Large intestine (tissue), 12 donors: Measurements from ENCODE around the gene SEMA4C. TPM values are rescaled to one million over a fixed set of nuclear protein-coding genes. Genes with fewer than 3 reads are reported as not detected.

Experiments
- DNase-seq, 2 donors: peaks; one replicate each; pipeline versions ENCODE4 v3.0.0 to v3.0.0-alpha.2; 2013
- H3K27ac ChIP-seq: one replicate; pipeline ENCODE4 v1.5.1; 2013; ENCODE audit warnings: low read length
- H3K27me3 ChIP-seq: 2 replicates; pipeline ENCODE4 v1.6.1; 2013; ENCODE audit warnings: low read length; ENCODE audit not compliant: control insufficient read depth, insufficient read depth
- H3K36me3 ChIP-seq: 2 replicates; pipeline ENCODE4 v1.6.1; 2013; ENCODE audit warnings: low read length; ENCODE audit not compliant: control insufficient read depth, insufficient read depth
- H3K4me1 ChIP-seq: one replicate; pipeline ENCODE4 v1.6.1; 2013; ENCODE audit warnings: low read length; ENCODE audit not compliant: control insufficient read depth, insufficient read depth
- H3K4me3 ChIP-seq: one replicate; pipeline ENCODE4 v1.5.1; 2013; ENCODE audit warnings: low read length
- H3K9me3 ChIP-seq: one replicate; pipeline ENCODE4 v1.6.1; 2013; ENCODE audit warnings: mild to moderate bottlenecking, low read depth, low read length, moderate library complexity; ENCODE audit not compliant: control insufficient read depth
- WGBS: methylation state at CpG from one replicate; pipeline ENCODE4 v1.1.5; 2013; ENCODE audit warnings: low lambda C conversion rate; ENCODE audit not compliant: insufficient coverage; 5-methylcytosine and 5-hydroxymethylcytosine counted together
- long read RNA-seq, 11 donors: transcript quantifications; one replicate each; lab custom pipeline, GENCODE V29; 2026
- polyA plus RNA-seq: library from polyadenylated mRNA; unstranded; fragments of 120-200 nt; gene quantifications from one replicate; pipeline ENCODE4 v1.2.1, GENCODE V29; 2013

The SEMA4C gene
- polyA plus RNA-seq = 28.2 TPM
- long read RNA-seq, donor 1, partial matches to known transcripts = 0 of 3 reads
- long read RNA-seq, donor 1, other reads (novel, unspliced or antisense) = 0 of 3 reads
- long read RNA-seq, donor 2, partial matches to known transcripts = 0 of 4 reads
- long read RNA-seq, donor 2, other reads (novel, unspliced or antisense) = 0 of 4 reads
- long read RNA-seq, donor 3 = 0 reads
- long read RNA-seq, donor 4 = 0 reads
- long read RNA-seq, donor 5, partial matches to known transcripts = 0 of 4 reads
- long read RNA-seq, donor 5, other reads (novel, unspliced or antisense) = 0 of 4 reads
- long read RNA-seq, donor 6, partial matches to known transcripts = 0 of 2 reads
- long read RNA-seq, donor 6, other reads (novel, unspliced or antisense) = 0 of 2 reads
- long read RNA-seq, donor 7 = 0 reads
- long read RNA-seq, donor 8, partial matches to known transcripts = 0 of 3 reads
- long read RNA-seq, donor 8, other reads (novel, unspliced or antisense) = 0 of 3 reads
- long read RNA-seq, donor 9, partial matches to known transcripts = 0 of 3 reads
- long read RNA-seq, donor 9, other reads (novel, unspliced or antisense) = 0 of 3 reads
- long read RNA-seq, donor 10, partial matches to known transcripts = 0 of 2 reads
- long read RNA-seq, donor 10, other reads (novel, unspliced or antisense) = 0 of 2 reads
- long read RNA-seq, donor 11 = 0 reads

GRCh38 chr2:96869822-96870625 lies at the start of gene SEMA4C:
SEMA4C (minus strand) TSS chr2:96870080; CDS start chr2:96867886, 2,194 bp downstream.
- Histone ChIP-seq H3K36me3 (peaks cover 23% of the 10 kb centered on the region), H3K9me3 (no peaks in the 10 kb centered on the region), H3K4me3 (peak within 1 kb of the TSS; percentile 78), H3K4me1 (peaks cover 33% of the 10 kb centered on the region), H3K27ac (peak within 1 kb of the TSS; percentile 90), H3K27me3 (peaks cover 9% of the 10 kb centered on the region)
- peak in 1 of 2 donors; percentile 74 for DNase-seq
- whole genome bisulfite sequencing = no CpG with 5 or more reads among the region's 93 CpGs

- Histone ChIP-seq H3K4me3 (no peak overlapping the region), H3K27ac (no peak overlapping the region), H3K27me3 (no peaks in the 10 kb centered on the region), H3K4me1 (no peaks in the 10 kb centered on the region), H3K9me3 (no peaks in the 10 kb centered on the region), H3K36me3 (no peaks in the 10 kb centered on the region)
- 100% methylated on average over 3 of the region's 19 CpGs for WGBS
- no peak for DNase-seq
These were observed 49.1 kb upstream of the SEMA4C start for GRCh38 chr2:96918754-96919550.

- Histone ChIP-seq H3K27me3 (peaks cover 2% of the 10 kb centered on the region), H3K4me3 (no peak overlapping the region), H3K4me1 (no peaks in the 10 kb centered on the region), H3K27ac (no peak overlapping the region), H3K36me3 (no peaks in the 10 kb centered on the region), H3K9me3 (no peaks in the 10 kb centered on the region)
- no peak for DNase-seq
These were observed 48.3 kb upstream of the SEMA4C start for GRCh38 chr2:96918092-96918753.

GRCh38 chr2:96916646-96917543 lies 47.0 kb upstream of the SEMA4C start:
- Histone ChIP-seq H3K27me3 (peaks cover 5% of the 10 kb centered on the region), H3K27ac (no peak overlapping the region), H3K4me1 (no peaks in the 10 kb centered on the region), H3K36me3 (no peaks in the 10 kb centered on the region), H3K4me3 (no peak overlapping the region), H3K9me3 (no peaks in the 10 kb centered on the region)
- DNase-seq = no peak
- WGBS = 80% methylated on average over 1 of the region's 22 CpGs

GRCh38 chr2:96916156-96916630 lies 46.3 kb upstream of the SEMA4C start:
- peaks cover 5% of the 10 kb centered on the region for H3K27me3 ChIP-seq
- WGBS = no CpG with 5 or more reads among the region's 10 CpGs
- H3K4me3 ChIP-seq = no peak overlapping the region
- DNase-seq = no peak
- no peak overlapping the region for H3K27ac ChIP-seq
- no peaks in the 10 kb centered on the region for H3K4me1 ChIP-seq
- no peaks in the 10 kb centered on the region for H3K9me3 ChIP-seq
- no peaks in the 10 kb centered on the region for H3K36me3 ChIP-seq

- Histone ChIP-seq H3K27me3 (peaks cover 5% of the 10 kb centered on the region), H3K9me3 (no peaks in the 10 kb centered on the region), H3K36me3 (no peaks in the 10 kb centered on the region), H3K4me3 (no peak overlapping the region), H3K27ac (no peak overlapping the region), H3K4me1 (no peaks in the 10 kb centered on the region)
- WGBS = no CpG with 5 or more reads among the region's 5 CpGs
- DNase-seq = no peak
These were observed 44.5 kb upstream of the SEMA4C start for GRCh38 chr2:96914332-96914731.

GRCh38 chr2:96913398-96914202 lies 43.7 kb upstream of the SEMA4C start:
- no CpG with 5 or more reads among the region's 20 CpGs for WGBS
- no peaks in the 10 kb centered on the region for H3K9me3 ChIP-seq

GRCh38 chr2:96913117-96913397 lies 43.2 kb upstream of the SEMA4C start:
- Histone ChIP-seq H3K9me3 (no peaks in the 10 kb centered on the region), H3K27me3 (peaks cover 5% of the 10 kb centered on the region), H3K4me3 (no peak overlapping the region), H3K27ac (no peak overlapping the region), H3K36me3 (no peaks in the 10 kb centered on the region), H3K4me1 (no peaks in the 10 kb centered on the region)
- no peak for DNase-seq
- WGBS = no CpG with 5 or more reads among the region's 5 CpGs

More at GRCh38 chr2:96913398-96914202, 43.7 kb upstream of the SEMA4C start:
- peaks cover 5% of the 10 kb centered on the region for H3K27me3 ChIP-seq
- H3K4me1 ChIP-seq = no peaks in the 10 kb centered on the region
- H3K4me3 ChIP-seq = no peak overlapping the region
- H3K36me3 ChIP-seq = no peaks in the 10 kb centered on the region
- no peak for DNase-seq
- H3K27ac ChIP-seq = no peak overlapping the region
